DMS79 (cell line): ENCODE results near the gene WFIKKN1.

Source experiments
- DNase-seq: peaks from one replicate; lab custom pipeline; 2025; lab: John Stamatoyannopoulos, UW

The WFIKKN1 gene

GRCh38 chr16:637081-638018, 6.6 kb downstream of the WFIKKN1 start:
- DNase-seq = no peak

DNA sequence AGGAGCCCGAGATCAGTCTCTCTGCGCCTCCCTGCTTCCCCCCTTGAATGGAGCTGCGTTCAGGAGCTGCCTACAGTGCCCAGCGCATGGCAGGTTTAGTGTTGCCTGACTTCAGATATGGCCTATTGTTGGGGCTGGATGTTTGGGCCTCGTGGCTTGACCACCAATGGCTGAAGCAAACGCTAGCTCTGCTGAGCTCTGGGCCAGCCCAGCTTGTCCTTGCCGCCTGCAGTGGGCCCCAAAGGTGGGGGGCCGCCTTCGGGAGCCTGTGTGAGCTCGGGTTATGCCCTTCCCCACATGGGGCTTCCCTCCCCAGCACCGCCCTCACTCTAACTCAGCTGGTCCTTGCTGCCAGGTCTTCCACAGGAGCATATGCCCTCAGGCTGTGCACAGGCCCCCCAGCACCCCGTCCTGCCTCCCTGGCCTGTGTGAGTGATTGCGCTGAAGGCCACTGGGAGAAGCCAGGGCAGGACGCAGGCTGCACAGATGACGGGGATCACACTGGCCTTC, 7.3 kb downstream of the WFIKKN1 start:
- no peak for DNase-seq

DNA sequence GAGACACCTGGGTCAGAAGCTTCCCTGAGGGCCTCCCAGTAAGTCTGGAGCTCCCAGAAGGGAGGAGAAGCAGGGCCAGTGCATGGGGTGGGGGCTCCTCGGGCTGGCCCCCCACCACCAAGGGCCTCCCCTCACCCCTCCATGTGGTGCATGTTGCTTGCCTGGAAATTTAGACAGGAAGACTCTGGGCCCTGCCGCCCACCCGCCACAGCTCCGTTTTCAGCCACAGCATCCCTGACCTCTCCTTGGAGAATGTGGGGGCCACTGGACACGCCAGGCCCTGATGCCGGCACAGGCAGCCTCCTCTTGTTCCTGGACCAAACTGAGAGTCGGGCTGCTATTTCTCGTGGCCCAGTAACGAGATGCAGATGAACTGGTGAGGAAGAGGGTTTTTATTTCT, 8.1 kb downstream of the WFIKKN1 start:
- no peak for DNase-seq

GRCh38 chr16:640614-641013, 9.8 kb downstream of the WFIKKN1 start:
- DNase-seq = no peak

GRCh38 chr16:641326-642188, 10.8 kb downstream of the WFIKKN1 start, which contains the start of gene MCRIP2:
TSS of gene MCRIP2 (plus strand) at chr16:641828. CDS start at chr16:641992, 164 bp downstream.
- peak; percentile 42 for DNase-seq

- no peak for DNase-seq
These were observed 11.6 kb downstream of the WFIKKN1 start for GRCh38 chr16:642189-643049.

DNA sequence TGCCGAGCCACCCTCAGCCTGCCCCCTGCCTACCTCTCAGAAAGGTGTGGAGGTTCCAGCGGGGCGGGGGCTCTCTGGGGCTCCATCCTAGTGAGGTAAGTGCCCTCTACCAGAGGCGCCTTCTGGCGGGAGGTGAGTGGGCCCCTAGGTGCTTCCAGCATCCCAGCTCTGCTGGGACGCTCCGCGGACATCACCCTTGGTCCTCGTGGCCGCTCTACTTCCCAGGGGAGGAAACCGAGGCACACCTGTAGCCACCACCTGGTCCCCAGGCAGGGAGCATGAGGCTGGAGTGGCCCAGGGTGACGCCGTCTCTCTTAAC, 12.2 kb downstream of the WFIKKN1 start:
- DNase-seq = no peak

GRCh38 chr16:644556-644955, 13.8 kb downstream of the WFIKKN1 start:
- DNase-seq = no peak

DNA sequence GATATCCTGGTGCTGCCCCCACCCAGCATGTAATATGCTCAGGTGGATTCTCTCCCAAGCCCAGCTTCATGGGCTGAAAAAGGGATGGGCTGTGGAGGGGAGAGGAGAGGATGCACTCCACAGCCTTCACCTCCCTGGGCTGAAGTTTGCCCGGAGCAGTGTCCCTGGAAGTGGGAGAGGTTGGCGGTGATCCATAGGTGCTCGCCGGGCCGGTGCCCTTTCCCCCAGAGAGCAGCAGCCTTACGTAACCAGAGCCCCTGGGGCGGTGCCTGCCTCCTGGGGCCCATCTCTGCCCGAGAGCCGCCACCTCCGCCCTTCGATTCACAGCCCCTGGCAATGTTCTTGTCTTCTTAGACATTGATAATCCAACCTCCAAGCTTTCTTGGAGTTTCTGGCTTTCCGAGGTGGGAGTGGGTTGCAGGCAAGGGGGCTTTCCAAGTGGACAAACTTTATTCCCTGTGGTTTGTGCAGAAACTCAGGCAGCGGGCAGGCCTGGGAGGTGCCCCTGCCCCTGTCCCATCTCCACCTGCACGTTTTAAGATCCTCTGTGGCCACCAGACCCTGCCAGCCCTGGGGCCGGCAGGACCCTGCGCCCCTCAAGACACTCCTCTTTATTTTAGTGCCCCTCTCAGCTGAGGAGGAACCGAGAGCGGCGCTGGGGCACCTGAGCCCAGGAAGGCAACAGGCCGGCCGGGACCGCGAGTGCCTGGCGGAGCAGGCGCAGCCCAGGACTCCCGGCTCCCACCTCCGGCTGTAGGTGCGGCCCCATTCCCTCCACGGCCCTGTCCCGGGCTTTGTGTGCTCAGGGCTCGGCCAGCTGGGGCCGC, 15.3 kb downstream of the WFIKKN1 start:
- DNase-seq = no peak

DNA sequence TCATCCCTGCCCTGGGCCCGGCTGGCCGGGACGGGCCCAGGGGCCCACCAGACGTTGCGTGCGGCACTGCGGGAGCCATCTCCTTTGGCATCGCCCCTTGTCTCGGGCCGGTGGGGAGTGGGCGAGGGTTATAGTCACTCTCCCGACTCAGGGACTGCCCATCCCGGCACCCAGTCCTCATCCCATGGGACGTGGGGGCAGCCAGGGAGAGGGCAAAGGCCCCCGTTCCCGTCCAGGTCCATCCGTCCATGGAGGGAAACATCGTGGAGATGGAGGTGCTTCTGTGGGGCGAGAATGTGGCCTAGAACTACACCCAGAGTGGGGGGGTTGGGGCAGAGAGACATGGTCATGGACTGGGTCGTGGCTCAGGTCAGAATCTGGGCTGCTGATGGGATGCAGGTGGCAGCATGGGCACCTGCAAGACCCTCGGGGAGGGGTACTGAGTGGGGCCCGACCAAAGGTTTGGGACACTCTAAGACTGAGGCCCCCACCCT, 15.9 kb downstream of the WFIKKN1 start:
- DNase-seq = no peak

GRCh38 chr16:647173-647902, 16.6 kb downstream of the WFIKKN1 start:
- no peak for DNase-seq

DNA sequence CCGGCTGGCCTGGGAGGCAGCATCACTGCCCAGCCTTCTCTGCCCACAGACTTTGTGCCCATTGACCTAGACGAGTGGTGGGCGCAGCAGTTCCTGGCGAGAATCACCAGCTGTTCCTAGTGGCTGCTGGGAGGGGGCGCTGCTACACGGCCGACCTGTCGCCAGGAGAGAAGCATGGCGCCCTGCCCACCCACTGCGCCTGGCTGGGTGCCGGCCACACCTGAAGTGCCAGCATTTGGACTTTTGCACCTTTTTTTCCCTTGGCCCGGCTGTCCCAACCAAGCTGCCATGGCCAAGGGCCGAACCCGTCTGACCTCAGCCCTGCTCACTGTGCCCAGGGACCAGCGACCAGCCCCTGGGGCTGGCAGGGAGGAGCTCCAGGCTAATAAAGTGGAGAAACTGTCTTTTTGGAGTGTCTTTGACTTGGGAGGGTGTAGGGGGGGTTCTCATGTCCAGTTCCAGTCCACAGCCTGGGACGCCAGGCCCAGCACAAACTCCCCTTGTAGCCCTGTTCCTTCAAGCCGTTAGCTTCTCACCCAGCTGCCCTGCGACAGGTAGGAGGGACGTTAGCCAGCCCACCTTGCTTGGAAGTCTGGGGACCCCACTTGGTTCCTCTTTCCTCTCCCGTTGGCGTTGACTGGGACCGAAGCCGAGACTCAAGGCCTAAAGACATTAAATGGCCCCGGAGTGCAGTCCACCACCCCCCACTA, 17.4 kb downstream of the WFIKKN1 start:
- peak; percentile 17 for DNase-seq

DNA sequence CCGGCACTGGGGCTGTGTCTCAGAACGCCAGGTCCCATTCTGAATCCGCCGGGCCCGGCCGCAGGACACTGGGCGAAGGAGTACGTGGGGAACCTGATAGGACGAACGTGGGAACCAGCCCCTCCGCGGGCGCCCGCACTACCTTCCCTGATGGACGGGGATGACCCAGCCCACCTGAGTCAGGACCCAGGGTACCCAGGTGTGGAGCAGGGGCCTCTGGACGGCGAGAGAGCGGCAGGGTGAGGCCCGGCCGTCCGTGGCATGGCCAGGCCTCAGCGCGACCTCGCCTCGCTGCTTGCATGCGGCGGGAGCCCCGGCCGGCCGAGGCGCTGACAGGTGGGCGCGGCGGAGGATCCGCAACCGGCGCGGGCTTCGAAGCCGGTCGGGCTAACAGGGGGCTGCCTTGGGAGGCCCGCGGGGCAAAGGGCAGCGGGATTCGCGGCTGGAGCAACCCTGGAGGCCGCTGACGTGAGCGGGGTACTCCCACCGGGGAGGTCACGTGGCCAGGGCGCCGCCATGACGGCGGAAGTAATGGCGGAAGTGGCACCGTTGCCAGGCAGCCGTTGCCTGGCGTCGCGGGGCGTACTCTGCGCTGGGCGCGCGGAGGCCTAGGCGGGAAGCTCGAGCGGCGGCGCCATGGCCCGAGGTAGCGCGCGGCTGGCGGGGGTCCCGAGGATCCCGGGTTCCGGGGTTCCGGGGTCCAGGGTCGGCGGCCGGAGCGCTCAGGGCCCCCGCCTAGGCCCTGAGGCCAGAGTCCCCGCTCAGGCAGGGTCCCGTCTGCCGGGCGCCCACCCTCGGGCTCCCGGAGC, 18.2 kb downstream of the WFIKKN1 start, which contains the start of gene WDR90:
WDR90 (plus strand) TSS at position 585 of the 809 bp plus-strand sequence; CDS start at position 637, 52 bp downstream.
- DNase-seq = peak; percentile 75

DNA sequence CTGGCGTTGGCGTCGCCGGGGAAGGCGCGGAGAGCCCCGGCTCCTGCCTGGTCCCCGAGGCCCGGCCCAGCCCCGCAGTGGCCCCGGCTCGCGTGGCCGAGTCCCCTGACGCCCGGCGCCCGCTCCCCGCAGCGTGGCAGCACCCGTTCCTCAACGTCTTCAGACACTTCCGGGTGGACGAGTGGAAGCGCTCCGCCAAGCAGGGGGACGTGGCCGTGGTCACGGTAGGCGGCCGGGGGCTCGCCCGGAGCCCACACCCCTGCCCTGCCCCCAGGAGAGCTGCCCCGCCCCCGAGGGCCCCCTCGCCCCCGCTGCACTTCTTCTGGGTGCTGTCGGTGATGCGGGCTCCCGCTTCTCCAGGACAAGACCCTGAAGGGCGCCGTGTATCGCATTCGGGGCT, 18.8 kb downstream of the WFIKKN1 start:
- no peak for DNase-seq

DNA sequence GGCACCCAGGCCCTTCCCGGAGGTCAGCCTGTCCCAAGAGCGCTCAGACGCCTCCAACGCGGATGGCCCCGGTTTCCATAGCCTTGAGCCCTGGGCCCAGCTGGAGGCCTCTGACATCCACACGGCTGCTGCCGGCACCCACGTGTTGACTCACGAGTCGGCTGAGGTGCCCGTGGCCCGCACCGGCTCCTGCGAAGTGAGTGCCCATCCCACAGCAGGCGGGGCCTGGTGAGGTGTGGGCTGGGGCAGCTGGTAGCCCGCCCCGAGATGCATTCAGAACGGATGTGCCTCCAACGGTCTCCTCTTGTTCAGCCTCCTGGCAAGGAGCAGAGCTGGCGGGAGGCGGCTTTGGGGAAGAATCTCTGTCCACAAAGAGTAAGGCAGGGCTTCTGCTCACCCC, 21.1 kb downstream of the WFIKKN1 start:
- no peak for DNase-seq

- no peak for DNase-seq
These were observed 21.9 kb downstream of the WFIKKN1 start for GRCh38 chr16:652454-653305.

DNA sequence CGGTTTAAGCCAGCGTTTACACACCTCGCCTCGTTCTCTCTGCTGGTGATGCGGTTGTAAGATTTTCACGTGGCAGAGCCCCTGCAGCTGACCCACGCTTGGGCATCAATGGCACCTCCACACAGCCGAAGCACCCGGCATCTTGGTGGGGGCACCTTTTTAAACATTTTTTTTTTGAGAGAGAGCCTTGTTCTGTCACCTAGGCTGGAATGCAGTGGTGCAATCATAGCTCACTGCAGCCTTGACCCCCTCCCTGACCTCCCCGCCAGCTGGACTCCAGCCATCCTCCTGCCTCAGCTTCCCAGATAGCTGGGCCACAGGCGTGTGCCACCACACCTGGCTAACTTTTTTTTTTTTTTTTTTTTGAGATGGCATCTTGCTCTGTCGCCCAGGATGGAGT, 23.2 kb downstream of the WFIKKN1 start:
- no peak for DNase-seq
